Umbilical cord (tissue), 2 donors: ENCODE measurements around the gene KBTBD2. TPM values are rescaled to one million over a fixed set of nuclear protein-coding genes. Genes with fewer than 3 reads are reported as not detected.
"Not testable (repeated sequence)": the region's sequence is repeated elsewhere in the genome, so short reads cannot be mapped to it uniquely, and the experiment has no call there.

Experiments used
- DNase-seq: peaks from one replicate; pipeline ENCODE4 v3.0.0-alpha.2; 2015; ENCODE audit warnings: low spot score
- total RNA-seq: library from RNA; depleted of rRNA; stranded (reverse); fragments of >200 nt; gene quantifications from one replicate; pipeline ENCODE4 v1.2.3, GENCODE V29; 2014; ENCODE audit warnings: low replicate concordance; ENCODE audit not compliant: insufficient read depth

KBTBD2 gene
- total RNA-seq, 1 donor from 2014 or later, result 74.6 TPM

DNA sequence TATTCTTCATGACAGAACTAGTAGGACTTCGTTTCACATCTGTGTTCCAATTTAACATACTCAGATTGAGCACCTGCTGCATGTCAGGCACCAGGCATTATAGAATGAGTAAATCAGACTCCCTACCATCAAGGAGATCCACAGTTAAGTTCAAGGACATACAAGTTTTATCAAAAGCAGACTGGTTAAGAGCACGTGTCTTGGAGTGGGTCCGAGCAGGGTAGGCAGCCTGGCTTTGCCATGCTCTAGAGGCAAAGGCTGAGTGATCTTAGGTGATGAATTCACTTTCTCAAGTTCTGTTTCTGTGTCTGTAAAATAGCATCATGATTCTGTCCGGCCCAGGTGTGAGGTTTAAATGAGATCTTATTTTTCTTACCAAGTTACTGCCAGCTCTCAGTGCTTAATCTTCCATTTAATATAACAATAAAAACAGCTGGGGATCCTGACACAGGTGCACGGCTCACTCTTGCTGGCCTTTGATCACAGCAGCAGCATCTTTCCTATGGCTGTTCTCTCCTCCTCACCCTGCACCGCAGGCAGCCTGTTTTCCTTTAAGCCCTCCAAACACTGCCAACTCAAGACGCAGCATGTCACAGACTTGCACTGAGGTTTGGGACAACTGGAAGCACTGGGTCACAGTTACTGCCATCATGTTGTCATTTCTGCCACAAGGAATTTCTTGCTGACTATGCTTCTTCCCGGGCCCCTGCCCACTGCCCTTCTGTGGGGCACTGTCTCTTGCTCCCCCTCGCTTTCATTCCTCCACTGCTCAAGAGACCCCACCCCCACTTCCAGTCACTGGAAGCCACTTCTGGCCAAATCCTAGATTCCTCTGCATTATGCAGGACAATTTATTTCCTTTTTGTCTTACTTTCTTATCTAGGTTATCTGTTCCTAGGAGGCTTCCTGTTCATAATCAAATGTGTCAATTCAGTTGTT is 35.5 kb downstream of the KBTBD2 start:
- DNase-seq, result not testable (repeated sequence)

DNA sequence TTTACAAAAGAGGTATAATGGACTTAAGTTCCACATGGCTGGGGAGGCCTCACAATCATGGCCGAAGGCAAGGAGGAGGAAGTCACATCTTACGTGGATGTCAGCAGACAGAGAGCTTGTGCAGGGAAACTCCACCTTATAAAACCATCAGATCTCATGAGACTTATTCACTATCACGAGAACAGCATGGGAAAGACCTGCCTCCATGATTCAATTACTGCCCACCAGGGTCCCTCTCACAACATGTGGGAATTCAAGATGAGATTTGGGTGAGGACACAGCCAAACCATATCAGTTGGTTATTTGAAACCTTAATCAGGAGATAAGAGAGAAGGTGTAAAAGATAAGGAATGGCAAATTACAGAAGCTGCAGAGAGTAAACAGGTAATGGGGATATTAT is 40.9 kb downstream of the KBTBD2 start:
- DNase-seq, result not testable (repeated sequence)

DNA sequence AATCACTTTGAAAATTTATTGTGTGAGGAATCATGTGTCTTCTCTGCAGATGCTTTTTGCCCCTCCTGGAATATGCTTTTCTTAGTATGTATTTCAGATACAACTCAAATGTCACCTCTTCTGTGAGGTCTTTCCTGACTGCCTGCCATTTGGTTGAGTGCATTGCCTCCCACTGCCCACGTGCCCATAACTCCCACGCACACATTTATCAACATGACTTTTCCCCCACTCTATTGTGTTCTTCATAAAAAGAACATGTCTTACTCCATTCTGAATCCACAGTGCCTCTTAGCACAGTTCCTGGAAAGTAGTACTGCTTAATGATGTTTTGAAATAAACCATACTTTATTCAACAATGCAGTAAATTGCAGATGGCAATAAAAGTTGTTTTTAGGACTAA is 42.9 kb downstream of the KBTBD2 start:
- not testable (repeated sequence) for DNase-seq

DNA sequence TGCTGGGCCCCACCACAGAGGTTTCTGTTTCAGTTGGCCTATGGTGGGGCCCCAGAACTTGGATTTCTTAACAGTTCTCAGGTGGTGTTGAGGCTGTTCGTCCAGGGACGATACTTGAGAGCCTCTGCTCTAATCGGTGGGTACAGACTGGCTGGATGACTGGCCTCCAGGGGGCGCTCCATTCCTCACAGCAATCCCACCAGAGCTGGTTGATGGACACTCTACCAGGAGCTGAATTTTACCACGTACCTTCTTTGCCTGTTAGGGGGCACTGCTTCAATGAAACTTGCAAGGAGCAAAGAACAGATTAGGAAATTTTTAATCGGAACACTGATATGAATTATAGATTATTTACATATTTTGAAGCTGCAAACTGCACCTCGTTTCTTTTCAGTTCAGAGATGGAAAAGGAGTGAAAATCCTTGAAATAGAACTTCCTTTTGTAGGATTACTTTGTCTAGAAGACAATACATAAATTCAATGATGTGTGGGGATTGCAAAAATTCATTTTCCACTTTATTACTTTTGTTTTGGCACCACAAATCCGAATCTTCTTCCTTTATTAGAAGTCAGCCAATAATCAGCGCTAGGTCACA is 44.8 kb downstream of the KBTBD2 start:
- DNase-seq, result peak; percentile 67

DNA sequence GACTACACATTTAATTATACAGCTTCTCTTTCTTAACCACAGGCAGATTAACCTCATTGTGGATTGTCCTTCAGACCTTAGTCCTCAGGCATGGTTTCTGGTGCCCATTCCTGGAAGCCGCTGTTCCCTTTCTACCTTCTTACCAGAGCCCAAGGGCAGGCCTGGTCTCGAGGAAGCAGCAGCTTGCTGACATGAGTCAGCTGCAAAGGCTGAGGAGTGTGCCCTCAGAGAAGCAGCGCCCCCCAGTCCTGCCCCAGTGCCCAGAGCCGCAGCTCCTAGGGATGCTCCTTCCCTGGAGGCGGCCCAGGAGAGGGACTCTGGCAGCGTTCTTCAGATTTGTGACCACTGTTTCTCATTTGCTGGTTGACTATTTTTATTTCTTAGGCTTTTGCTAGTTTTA is 46.8 kb downstream of the KBTBD2 start:
- DNase-seq, result not testable (repeated sequence)

DNA sequence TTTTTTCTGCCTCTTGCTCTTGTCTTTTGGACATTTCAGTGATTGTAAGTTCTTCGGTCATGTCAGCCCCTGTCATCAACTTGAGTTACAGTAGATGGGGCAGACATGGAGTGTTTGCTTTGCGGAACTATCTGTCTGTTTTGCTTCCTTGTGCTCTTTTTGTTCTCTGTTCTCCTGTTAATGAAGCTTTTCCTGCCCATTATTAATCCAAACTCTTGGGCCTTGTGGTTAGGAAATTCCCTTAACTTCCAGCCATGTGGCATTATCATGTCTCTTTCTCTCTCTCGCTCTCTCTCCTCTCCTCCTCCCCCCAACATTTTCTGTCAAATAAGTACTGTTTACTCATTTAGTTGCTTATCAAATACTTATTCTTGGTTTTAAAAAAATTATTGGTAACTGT is 47.8 kb downstream of the KBTBD2 start:
- not testable (repeated sequence) for DNase-seq

DNA sequence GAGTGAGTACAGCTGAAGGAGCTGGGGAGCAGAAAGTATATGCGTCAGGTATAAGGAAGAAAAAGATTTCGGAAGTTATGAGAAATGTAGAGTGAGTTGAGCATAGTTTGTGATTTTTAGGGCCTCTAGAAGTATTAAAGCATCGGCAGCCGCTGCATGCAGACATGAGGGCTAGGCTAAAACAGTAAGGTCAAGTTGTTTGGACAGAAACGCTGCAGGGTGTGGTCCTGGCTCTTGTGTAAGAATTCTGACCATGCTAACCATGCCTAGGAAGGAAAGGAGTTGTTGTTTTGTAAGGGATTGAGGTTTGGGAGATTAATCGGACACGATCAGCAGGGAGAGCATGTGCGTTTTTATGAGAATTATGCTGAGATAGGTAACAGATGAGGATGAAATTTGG is 51.7 kb downstream of the KBTBD2 start:
- DNase-seq, result not testable (repeated sequence)

DNA sequence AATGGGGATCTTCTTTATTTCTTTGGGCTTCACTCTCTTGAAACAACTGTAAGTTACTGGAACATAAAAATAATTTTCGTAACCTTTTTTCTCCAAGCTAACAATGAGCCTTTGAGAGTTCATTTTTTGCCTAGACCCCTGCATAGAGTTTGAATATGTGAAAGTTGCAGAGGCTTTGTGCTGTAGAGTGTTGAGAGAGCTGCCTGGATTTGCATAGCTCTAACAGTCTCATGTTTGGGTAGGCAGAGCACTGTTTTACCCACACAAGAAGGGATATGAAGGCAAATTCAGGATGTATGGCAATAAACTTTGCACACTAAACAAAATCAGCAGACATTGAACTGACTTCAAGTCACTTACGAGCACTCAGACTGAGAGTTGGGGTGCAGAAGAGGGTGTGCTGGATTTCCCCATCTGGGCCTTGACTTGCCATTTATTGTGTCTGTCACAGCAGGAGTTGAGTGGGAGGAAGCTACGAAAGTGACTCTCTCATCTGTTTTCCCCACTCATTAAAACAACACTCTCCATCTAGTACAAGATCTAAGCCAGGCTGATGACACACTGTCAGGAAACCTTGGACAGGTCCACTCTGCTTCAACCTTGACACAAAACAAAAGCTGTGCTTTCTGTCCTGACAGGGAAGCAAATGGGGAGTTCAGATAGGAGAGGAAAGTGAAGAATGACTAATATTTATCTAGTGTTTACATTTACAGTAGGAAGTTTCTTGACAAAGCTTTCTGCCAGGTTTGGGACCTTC is 62.4 kb downstream of the KBTBD2 start:
- not testable (repeated sequence) for DNase-seq

Other genes starting within 250 kb of the KBTBD2 start
- gene FKBP9, start 65.7 kb upstream of the KBTBD2 start, total RNA-seq, result 209 TPM
- gene NT5C3A, start 171.0 kb upstream of the KBTBD2 start, total RNA-seq, result 47.2 TPM
- gene RP9, start 217.6 kb upstream of the KBTBD2 start, total RNA-seq, result not detected
- gene BBS9, start 237.8 kb upstream of the KBTBD2 start, total RNA-seq, result 76.1 TPM